Heart left ventricle (tissue), 16 donors: ENCODE measurements around the gene OGT. TPM values are rescaled to one million over a fixed set of nuclear protein-coding genes. Genes with fewer than 3 reads are reported as not detected.

Experiments used
- ATAC-seq, 4 donors: fragments of 200-7000 bp; cut with Tn5 transposase; one replicate each; pipeline ENCODE4 v1.9.1; 2020 to 2022; ENCODE audit warnings: moderate library complexity in 4 of 4, mild to moderate bottlenecking in 3 of 4, moderate number of reproducible peaks in 1 of 4
- DNase-seq, 5 donors: peaks; one replicate each; pipeline ENCODE4 v3.0.0-alpha.2; 2020
- H3K27ac ChIP-seq, 12 donors: fragments of 200-600 bp; sonication (generic) in 4 of 12; one replicate each; pipeline versions ENCODE4 v1.5.0 to v1.8.0; 2016 to 2022; ENCODE audit warnings: mild to moderate bottlenecking in 2 of 12
- H3K27me3 ChIP-seq, 9 donors: fragments of 200-600 bp; sonication (generic) in 2 of 9; one replicate each; pipeline versions ENCODE4 v1.5.1 to v1.8.0; 2016 to 2022; ENCODE audit warnings: mild to moderate bottlenecking in 3 of 9
- H3K36me3 ChIP-seq, 9 donors: fragments of 200-600 bp; sonication (generic) in 2 of 9; one replicate each; pipeline versions ENCODE4 v1.5.0 to v1.8.0; 2018 to 2022; ENCODE audit warnings: mild to moderate bottlenecking in 2 of 9
- H3K4me1 ChIP-seq, 12 donors: fragments of 200-600 bp; sonication (generic) in 4 of 12; one replicate each; pipeline versions ENCODE4 v1.5.0 to v1.8.0; 2016 to 2022; ENCODE audit warnings: mild to moderate bottlenecking in 3 of 12
- H3K4me3 ChIP-seq, 12 donors: fragments of 200-600 bp; sonication (generic) in 4 of 12; one replicate each; pipeline versions ENCODE4 v1.5.0 to v1.8.0; 2017 to 2022; ENCODE audit warnings: mild to moderate bottlenecking in 9 of 12, moderate library complexity in 4 of 12
- H3K9me3 ChIP-seq, 12 donors: fragments of 200-600 bp; sonication (generic) in 4 of 12; one replicate each; pipeline versions ENCODE4 v1.5.0 to v1.8.0; 2016 to 2022; ENCODE audit warnings: mild to moderate bottlenecking in 1 of 12
- CTCF ChIP-seq, 12 donors: fragments of 200-600 bp; sonication (generic) in 4 of 12; IDR thresholded peaks; one replicate each; pipeline versions ENCODE4 v1.5.0 to v1.8.0; 2018 to 2022; ENCODE audit warnings: antibody characterized with exemption in 12 of 12, mild to moderate bottlenecking in 5 of 12
- POLR2A ChIP-seq, 2 donors: fragments of 450-650 bp; IDR thresholded peaks; one replicate each; pipeline ENCODE4 v1.6.1; 2017; ENCODE audit warnings: antibody characterized with exemption in 2 of 2, mild to moderate bottlenecking in 2 of 2, moderate library complexity in 2 of 2
- WGBS, 4 donors: extraction: QIAGEN DNeasy Blood & Tissue Kit in 2 of 4; methylation state at CpG; one replicate each; pipeline versions ENCODE4 v1.1.5 to v1.1.7; 2013 to 2018; 5-methylcytosine and 5-hydroxymethylcytosine counted together
- intact Hi-C, 10 donors: fragments of 100-400 bp; cut with DNase I; formaldehyde crosslinking; loops; one replicate each; pipeline versions ENCODE4 v1.11.1 to v1.14.2; 2022
- polyA plus RNA-seq, 2 donors: library from polyadenylated mRNA; stranded (reverse); fragments of 200-250 nt; gene quantifications; one replicate each; pipeline ENCODE4 v1.2.3, GENCODE V29; 2013
- total RNA-seq, 9 donors: library from RNA; depleted of rRNA in 2 of 9; stranded (reverse); fragments of >200 nt in 2 of 9; fragmentation: NEBNext Ultra II Directional in 3 of 9; extraction: Animal tissue kit (Norgen Biotek cat#: 25700) in 3 of 9; gene quantifications; one replicate each; pipeline versions ENCODE4 v1.1.0 to v1.2.4, GENCODE V29; 2016 to 2023
- donor health status: ischemic (EF 13 %, LVEDD 7.1; RV severe dilation, severe dysfunction).
- donor health status: healthy with polysubstance abuse.
- donor health status: DM: no; HTN: yes; CAD: no.
- donor health status: DM: no; HTN: no; CAD: no.
- donor health status: ischemic (EF 25% LVEDD 6.9; RV normal size, moderate dysfunction).
- donor health status: ischemic (EF 25% LVEDD 5.7; RV mildly dilated, moderate dysfunction).
- donor health status: healthy.
- donor health status: DM: yes; HTN: yes; CAD: no.
- donor health status: ischemic (EF 35%, LVEDD 5.7; RV mildly dilated, moderate dysfunction).
- donor health status: nonischemic (EF 11% LVEDD 7.7; RV severe dilation, severe dysfunction).
- donor health status: DM: yes; HTN: yes; CAD: no.
- donor health status: PGD.
- donor health status: ischemic (EF 29% LVEDD 5.4; RV normal size, mild dysfunction).
- donor health status: nonischemic (EF 23%, LVEDD 6.1; RV moderate dilation, normal function).

The OGT gene
- total and polyA plus RNA-seq, 11 donors = 20.0 to 84.1 (median 71.2) TPM

GRCh38 chrX:71617742-71618141 lies 84.8 kb downstream of the OGT start:
- intact Hi-C loops = loop anchor here in 1 of 10 donors (5.0 kb wide), 1 partner anchor 35 kb away; no protein-coding TSS in a partner anchor
- peak overlapping the region in 1 of 12 donors; percentile 52 for H3K27ac ChIP-seq
- DNase-seq = no peak
- TF ChIP-seq CTCF (IDR thresholded peaks at IDR 0.05) (no peak), POLR2A (IDR thresholded peaks at IDR 0.05) (no peak)
- no peaks in the 10 kb centered on the region for H3K9me3 ChIP-seq
- peaks cover 0 to 22% (median 14%) of the 10 kb centered on the region in 9 donors for H3K36me3 ChIP-seq
- H3K4me1 ChIP-seq = peaks cover 0 to 11% (median 5%) of the 10 kb centered on the region in 12 donors
- H3K4me3 ChIP-seq = peak overlapping the region in 2 of 12 donors; percentile 26 to 47
- ATAC-seq = no peak
- no peaks in the 10 kb centered on the region for H3K27me3 ChIP-seq
- WGBS, 4 donors = 77 to 82% (median 79%) methylated on average over 8 of the region's 8 CpGs

- H3K4me1 ChIP-seq = peaks cover 0 to 17% (median 10%) of the 10 kb centered on the region in 12 donors
- TF ChIP-seq CTCF (IDR thresholded peaks at IDR 0.05) (no peak), POLR2A (IDR thresholded peaks at IDR 0.05) (no peak)
- H3K36me3 ChIP-seq = peaks cover 0 to 16% (median 9%) of the 10 kb centered on the region in 9 donors
- H3K4me3 ChIP-seq = peak within 1 kb of the TSS in 2 of 12 donors; percentile 26 to 47
- H3K9me3 ChIP-seq = no peaks in the 10 kb centered on the region
- intact Hi-C loops = loop anchor here in 1 of 10 donors (5.0 kb wide), 1 partner anchor 34 kb away; no protein-coding TSS in a partner anchor
- DNase-seq (peak in 4 of 5 donors; percentile 24 to 60 (median 32)), ATAC-seq (peak; percentile 11 to 44 (median 24))
- H3K27ac ChIP-seq = peak within 1 kb of the TSS in 1 of 12 donors; percentile 55
- 40 to 64% (median 51%) methylated on average over 4 of the region's 4 CpGs for WGBS, 4 donors
- no peaks in the 10 kb centered on the region for H3K27me3 ChIP-seq
Observed at GRCh38 chrX:71618303-71618721, 85.4 kb downstream of the OGT start, which contains the start of gene CXCR3. CXCR3 (minus strand) TSS chrX:71618511; CDS start chrX:71618449, 62 bp downstream.

- Histone ChIP-seq H3K4me1 (peaks cover 0 to 19% (median 13%) of the 10 kb centered on the region in 12 donors), H3K4me3 (peak overlapping the region in 1 of 12 donors; percentile 47), H3K9me3 (no peaks in the 10 kb centered on the region), H3K27ac (peak overlapping the region in 1 of 12 donors; percentile 55), H3K36me3 (peaks cover 0 to 12% (median 4%) of the 10 kb centered on the region in 9 donors), H3K27me3 (no peaks in the 10 kb centered on the region)
- no peak for ATAC-seq
- DNase-seq = no peak
- 74 to 97% (median 87%) methylated on average over 3 of the region's 3 CpGs for WGBS, 4 donors
- intact Hi-C loops = loop anchor here in 1 of 10 donors (5.0 kb wide), 1 partner anchor 34 kb away; no protein-coding TSS in a partner anchor
- TF ChIP-seq CTCF (IDR thresholded peaks at IDR 0.05) = no peak
- TF ChIP-seq POLR2A (IDR thresholded peaks at IDR 0.05) = no peak
Observed at GRCh38 chrX:71618787-71619186, 85.9 kb downstream of the OGT start.

GRCh38 chrX:71619193-71619592 lies 86.3 kb downstream of the OGT start:
- Histone ChIP-seq H3K4me3 (peak overlapping the region in 1 of 12 donors; percentile 47), H3K9me3 (no peaks in the 10 kb centered on the region), H3K27me3 (no peaks in the 10 kb centered on the region), H3K4me1 (peaks cover 0 to 20% (median 14%) of the 10 kb centered on the region in 12 donors), H3K27ac (peak overlapping the region in 1 of 12 donors; percentile 55), H3K36me3 (peaks cover 0 to 8% (median under 1%) of the 10 kb centered on the region in 9 donors)
- WGBS, 4 donors = 87 to 94% (median 90%) methylated on average over 8 of the region's 8 CpGs
- no peak for DNase-seq
- no peak for ATAC-seq
- intact Hi-C loops = loop anchor here in 1 of 10 donors (5.0 kb wide), 1 partner anchor 33 kb away; no protein-coding TSS in a partner anchor
- TF ChIP-seq CTCF (IDR thresholded peaks at IDR 0.05) = no peak
